Measurements from ENCODE around the gene STRN4. TPM values are rescaled to one million over a fixed set of nuclear protein-coding genes. Genes with fewer than 3 reads are reported as not detected.

The STRN4 gene
- polyA plus RNA-seq, 3 donors, result 37.5 to 239 (median 48.0) TPM

GRCh38 chr19:46784262-46785053 is 38.2 kb upstream of the STRN4 start:
- Mint-ChIP-seq H3K4me3 (peak overlapping the region; percentile 70 to 78), H3K27ac (peak overlapping the region; percentile 83 to 95 (median 94)), H3K4me1 (peaks cover 42% of the 10 kb centered on the region), H3K36me3 (peaks cover 33 to 48% of the 10 kb centered on the region in 2 donors), H3K27me3 (ENCODE audit: low read depth in 3 of 3) (no peaks in the 10 kb centered on the region), H3K9me3 (no peaks in the 10 kb centered on the region)
- WGBS (ENCODE audit: insufficient coverage), result 21% methylated on average over 9 of the region's 17 CpGs
- Histone ChIP-seq H3K4me3 (replicated peaks in 1 of 3; ENCODE audit: low read depth in 2 of 3, low read length in 3 of 3) (peak overlapping the region; percentile 33 to 93 (median 34)), H3K9ac (ENCODE audit: insufficient read depth, low read length, poor library complexity, severe bottlenecking) (no peak overlapping the region), H2AFZ (ENCODE audit: insufficient read depth, low read depth, low read length, poor library complexity, severe bottlenecking) (peak overlapping the region; percentile 23), H3K27ac (ENCODE audit: low read depth in 1 of 2, low read length in 2 of 2) (peak overlapping the region; percentile 15 to 91), H3K79me2 (ENCODE audit: insufficient read depth, low read length) (peaks cover 70% of the 10 kb centered on the region), H3K4me1 (ENCODE audit: control insufficient read depth in 1 of 2, insufficient read depth in 2 of 2, low read length in 2 of 2) (peaks cover 35 to 50% of the 10 kb centered on the region in 2 donors), H3K27me3 (ENCODE audit: control insufficient read depth in 2 of 2, insufficient read depth in 2 of 2, low read length in 2 of 2) (no peaks in the 10 kb centered on the region), H3K9me3 (replicated peaks in 1 of 2; ENCODE audit: control insufficient read depth in 1 of 2, insufficient read depth in 1 of 2, low read length in 2 of 2) (no peaks in the 10 kb centered on the region), H3K36me3 (replicated peaks in 1 of 2; ENCODE audit: control insufficient read depth in 1 of 2, insufficient read depth in 2 of 2, low read length in 2 of 2) (peaks cover 36 to 47% of the 10 kb centered on the region in 2 donors), H4K20me1 (ENCODE audit: insufficient read depth, low read length) (peaks cover 62% of the 10 kb centered on the region), H3K4me2 (replicated peaks; ENCODE audit: extremely low read depth, low read length, poor library complexity, severe bottlenecking) (peak overlapping the region; percentile 98)
- intact Hi-C loops (cut with micrococcal nuclease), result loop anchor here (5.0 kb wide), 2 partner anchors 68 to 328 kb away; partner anchors contain the start of genes AP2S1 (in 1 of the 2) and ZC3H4 (in 1 of the 2)
- TF ChIP-seq CTCF (IDR thresholded peaks at IDR 0.05), result peak; percentile 45
- peak; percentile 63 to 67 (median 67) for DNase-seq

DNA sequence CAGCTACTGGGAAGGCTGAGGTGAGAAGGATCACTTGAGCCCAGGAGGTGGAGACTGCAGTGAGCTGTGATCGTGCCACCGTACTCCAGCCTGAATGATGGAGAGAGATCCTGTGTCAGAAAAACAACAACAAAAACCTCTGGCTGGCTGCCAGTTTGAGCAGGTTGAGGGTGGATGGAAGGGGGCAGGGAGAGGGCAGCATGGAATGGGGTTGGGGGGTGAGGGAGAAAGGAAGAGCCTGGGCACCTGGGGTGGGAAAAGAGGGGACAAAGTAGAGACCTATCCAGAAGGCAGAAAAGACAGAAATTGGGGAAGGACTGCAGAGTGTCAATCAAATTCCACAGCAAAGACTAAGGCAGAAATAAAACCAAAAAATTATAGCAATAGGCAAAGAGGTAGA is 37.4 kb upstream of the STRN4 start:
- peak overlapping the region; percentile 98 for H3K4me2 ChIP-seq (replicated peaks; ENCODE audit: extremely low read depth, low read length, poor library complexity, severe bottlenecking)
- H4K20me1 ChIP-seq (ENCODE audit: insufficient read depth, low read length), result peaks cover 66% of the 10 kb centered on the region
- peaks cover 70% of the 10 kb centered on the region for H3K79me2 ChIP-seq (ENCODE audit: insufficient read depth, low read length)
- Mint-ChIP-seq H3K4me3 (peak overlapping the region in 1 of 2 donors; percentile 70), H3K36me3 (peaks cover 37 to 56% of the 10 kb centered on the region in 2 donors), H3K27ac (peak overlapping the region in 3 of 7 donors; percentile 54 to 88 (median 81)), H3K27me3 (ENCODE audit: low read depth in 3 of 3) (peaks cover 0 to 1% (median 0%) of the 10 kb centered on the region in 3 donors), H3K4me1 (peaks cover 45% of the 10 kb centered on the region), H3K9me3 (no peaks in the 10 kb centered on the region)
- 93% methylated on average over 2 of the region's 2 CpGs for WGBS (ENCODE audit: insufficient coverage)
- no peaks in the 10 kb centered on the region for H3K9me3 ChIP-seq (replicated peaks in 1 of 2; ENCODE audit: control insufficient read depth in 1 of 2, insufficient read depth in 1 of 2, low read length in 2 of 2)
- H3K27ac ChIP-seq (ENCODE audit: low read depth in 1 of 2, low read length in 2 of 2), result peak overlapping the region in 1 of 2 donors; percentile 91
- H3K4me3 ChIP-seq (replicated peaks in 1 of 3; ENCODE audit: low read depth in 2 of 3, low read length in 3 of 3), result peak overlapping the region in 1 of 3 experiments; percentile 93
- TF ChIP-seq CTCF (IDR thresholded peaks at IDR 0.05), result no peak
- no peak overlapping the region for H2AFZ ChIP-seq (ENCODE audit: insufficient read depth, low read depth, low read length, poor library complexity, severe bottlenecking)
- H3K4me1 ChIP-seq (ENCODE audit: control insufficient read depth in 1 of 2, insufficient read depth in 2 of 2, low read length in 2 of 2), result peaks cover 38 to 53% of the 10 kb centered on the region in 2 donors
- intact Hi-C loops (cut with micrococcal nuclease), result no loop called here
- no peak overlapping the region for H3K9ac ChIP-seq (ENCODE audit: insufficient read depth, low read length, poor library complexity, severe bottlenecking)
- H3K36me3 ChIP-seq (replicated peaks in 1 of 2; ENCODE audit: control insufficient read depth in 1 of 2, insufficient read depth in 2 of 2, low read length in 2 of 2), result peaks cover 38 to 55% of the 10 kb centered on the region in 2 donors
- DNase-seq, result no peak
- no peaks in the 10 kb centered on the region for H3K27me3 ChIP-seq (ENCODE audit: control insufficient read depth in 2 of 2, insufficient read depth in 2 of 2, low read length in 2 of 2)

Measured in CD14-positive monocyte (primary cell).